DMS53 treated with DMSO at 0.1 percent for 48 hours (cell line): ENCODE measurements around the gene KCNA1.

Experiments used
- DNase-seq: peaks from one replicate; lab custom pipeline; 2025; ENCODE audit not compliant: unreplicated experiment; lab: John Stamatoyannopoulos, UW

Gene KCNA1

GRCh38 chr12:4958697-4959375, 49.1 kb downstream of the KCNA1 start:
- no peak for DNase-seq

GRCh38 chr12:4959381-4959780, 49.7 kb downstream of the KCNA1 start:
- DNase-seq, result no peak

- DNase-seq, result no peak
Measured at GRCh38 chr12:4960030-4960429, 50.3 kb downstream of the KCNA1 start.

- DNase-seq, result no peak
Measured at GRCh38 chr12:4960547-4960946, 50.8 kb downstream of the KCNA1 start.

- DNase-seq, result no peak
Measured at GRCh38 chr12:4961311-4961710, 51.6 kb downstream of the KCNA1 start.

- no peak for DNase-seq
Measured at GRCh38 chr12:4962539-4963486, 53.1 kb downstream of the KCNA1 start.
